Neural progenitor cell (in vitro differentiated cells): ENCODE results near the gene DVL1. TPM values are rescaled to one million over a fixed set of nuclear protein-coding genes. Genes with fewer than 3 reads are reported as not detected.

Source experiments
- DNase-seq: peaks from one replicate; pipeline ENCODE4 v3.0.0-alpha.2; 2016; ENCODE audit warnings: low spot score
- H2AFZ ChIP-seq: fragments of 200-600 bp; sonication (generic); replicated peaks from 2 replicates; pipeline ENCODE4 v1.6.1; 2016; ENCODE audit warnings: antibody characterized with exemption
- H3F3A ChIP-seq: fragments of 200-600 bp; sonication (generic); 2 replicates; pipeline ENCODE4 v1.6.1; 2016; ENCODE audit warnings: antibody characterized with exemption, low read depth
- H3K27ac ChIP-seq: fragments of 200-600 bp; sonication (generic); 2 replicates; pipeline ENCODE4 v1.5.1; 2016; ENCODE audit warnings: mild to moderate bottlenecking
- H3K27me3 ChIP-seq: fragments of 200-600 bp; sonication (generic); 2 replicates; pipeline ENCODE4 v1.6.1; 2016; ENCODE audit warnings: mild to moderate bottlenecking, moderate library complexity
- H3K36me3 ChIP-seq: fragments of 200-600 bp; sonication (generic); 2 replicates; pipeline ENCODE4 v1.5.1; 2016
- H3K4me1 ChIP-seq: fragments of 200-600 bp; sonication (generic); 2 replicates; pipeline ENCODE4 v1.6.1; 2016; ENCODE audit warnings: mixed run types
- H3K4me2 ChIP-seq: fragments of 200-600 bp; sonication (generic); 2 replicates; pipeline ENCODE4 v1.6.1; 2016
- H3K4me3 ChIP-seq: fragments of 200-600 bp; sonication (generic); 2 replicates; pipeline ENCODE4 v1.5.1; 2016
- H3K79me2 ChIP-seq: fragments of 200-600 bp; sonication (generic); 2 replicates; pipeline ENCODE4 v1.6.1; 2016; ENCODE audit warnings: low read depth
- H3K9ac ChIP-seq: fragments of 200-600 bp; sonication (generic); 2 replicates; pipeline ENCODE4 v1.6.1; 2016
- H3K9me3 ChIP-seq: fragments of 200-600 bp; sonication (generic); 2 replicates; pipeline ENCODE4 v1.5.1; 2016; ENCODE audit warnings: low read depth
- H4K20me1 ChIP-seq: fragments of 200-600 bp; sonication (generic); 2 replicates; pipeline ENCODE4 v1.6.1; 2016; ENCODE audit warnings: low read depth
- H3K27ac Mint-ChIP-seq: 3 replicates; pipeline ENCODE4 v1.8.0; 2021; ENCODE audit warnings: mixed read lengths
- H3K27me3 Mint-ChIP-seq: 2 replicates; pipeline ENCODE4 v1.8.0; 2022; ENCODE audit warnings: low read depth, mild to moderate bottlenecking, inconsistent platforms, moderate library complexity, mixed read lengths; ENCODE audit not compliant: insufficient read depth
- H3K36me3 Mint-ChIP-seq: 3 replicates; pipeline ENCODE4 v1.8.0; 2021; ENCODE audit warnings: mixed read lengths
- H3K4me1 Mint-ChIP-seq: 3 replicates; pipeline ENCODE4 v1.8.0; 2021; ENCODE audit warnings: mixed read lengths
- H3K4me3 Mint-ChIP-seq: 3 replicates; pipeline ENCODE4 v1.8.0; 2021; ENCODE audit warnings: mild to moderate bottlenecking, moderate library complexity, mixed read lengths
- H3K9me3 Mint-ChIP-seq: 3 replicates; pipeline ENCODE4 v1.8.0; 2020; ENCODE audit warnings: mixed read lengths
- EZH2 ChIP-seq: fragments of 200-600 bp; sonication (generic); IDR thresholded peaks from 2 replicates; pipeline ENCODE4 v1.6.1; 2017; ENCODE audit warnings: antibody characterized with exemption, mild to moderate bottlenecking, moderate library complexity
- EZH2phosphoT487 ChIP-seq: fragments of 200-600 bp; sonication (generic); IDR thresholded peaks from 2 replicates; pipeline ENCODE4 v1.6.1; 2017; ENCODE audit warnings: antibody characterized with exemption
- total RNA-seq: library from RNA; depleted of rRNA; stranded (reverse); fragments of >200 nt; gene quantifications from 2 replicates; pipeline ENCODE4 v1.2.3, GENCODE V29; 2015; ENCODE audit warnings: low replicate concordance
- TF ChIP-seq, protein P1 (sequence below): fragments of 200-600 bp; sonication (generic); IDR thresholded peaks from 2 replicates; pipeline ENCODE4 v1.5.1; 2017; ENCODE audit warnings: antibody characterized with exemption, mild to moderate bottlenecking

The DVL1 gene
- total RNA-seq, 1 donor from 2014 or later, result 14.5 TPM

DNA sequence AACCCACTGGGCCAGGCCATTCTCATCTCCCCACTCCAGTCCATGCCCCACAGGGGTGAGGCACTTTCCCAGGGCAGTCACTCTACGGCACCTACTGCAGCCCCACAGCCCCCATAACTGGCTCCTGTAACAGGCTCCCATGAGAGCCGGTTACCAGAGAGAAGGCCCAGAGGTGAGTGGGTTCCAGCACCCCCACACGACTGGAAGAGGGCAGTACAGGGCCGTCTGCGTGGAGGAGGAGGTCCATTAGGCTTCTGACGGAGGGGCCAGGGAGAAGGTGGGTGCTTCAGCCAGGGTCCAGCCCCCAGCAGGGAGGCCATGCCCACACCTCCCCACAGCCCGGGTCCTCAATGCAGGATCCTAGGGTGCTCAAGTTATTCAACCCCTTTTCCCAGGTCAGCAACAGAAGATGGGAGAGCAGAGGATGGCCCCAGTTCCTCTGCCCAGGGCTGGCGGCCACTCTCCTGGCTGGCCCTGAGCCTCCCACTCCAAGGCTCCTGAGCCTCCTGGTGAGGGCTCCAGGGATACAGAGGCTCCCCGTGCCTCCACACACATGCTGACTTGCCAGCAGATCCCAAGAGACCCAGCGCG, 43.1 kb downstream of the DVL1 start:
- Histone ChIP-seq H2AFZ (no peak overlapping the region), H3K36me3 (no peaks in the 10 kb centered on the region), H3K9ac (no peak overlapping the region), H3K9me3 (no peaks in the 10 kb centered on the region), H3K4me3 (peak overlapping the region; percentile 71), H3K4me1 (peaks cover 37% of the 10 kb centered on the region), H3F3A (peaks cover 24% of the 10 kb centered on the region), H3K4me2 (peak overlapping the region; percentile 100), H4K20me1 (peaks cover 50% of the 10 kb centered on the region), H3K27ac (no peak overlapping the region), H3K79me2 (peaks cover 5% of the 10 kb centered on the region), H3K27me3 (peaks cover 10% of the 10 kb centered on the region)
- H3K4me3 Mint-ChIP-seq, result peak overlapping the region; percentile 94
- peaks cover 18% of the 10 kb centered on the region for H3K4me1 Mint-ChIP-seq
- DNase-seq, result no peak
- TF ChIP-seq, protein P1, sequence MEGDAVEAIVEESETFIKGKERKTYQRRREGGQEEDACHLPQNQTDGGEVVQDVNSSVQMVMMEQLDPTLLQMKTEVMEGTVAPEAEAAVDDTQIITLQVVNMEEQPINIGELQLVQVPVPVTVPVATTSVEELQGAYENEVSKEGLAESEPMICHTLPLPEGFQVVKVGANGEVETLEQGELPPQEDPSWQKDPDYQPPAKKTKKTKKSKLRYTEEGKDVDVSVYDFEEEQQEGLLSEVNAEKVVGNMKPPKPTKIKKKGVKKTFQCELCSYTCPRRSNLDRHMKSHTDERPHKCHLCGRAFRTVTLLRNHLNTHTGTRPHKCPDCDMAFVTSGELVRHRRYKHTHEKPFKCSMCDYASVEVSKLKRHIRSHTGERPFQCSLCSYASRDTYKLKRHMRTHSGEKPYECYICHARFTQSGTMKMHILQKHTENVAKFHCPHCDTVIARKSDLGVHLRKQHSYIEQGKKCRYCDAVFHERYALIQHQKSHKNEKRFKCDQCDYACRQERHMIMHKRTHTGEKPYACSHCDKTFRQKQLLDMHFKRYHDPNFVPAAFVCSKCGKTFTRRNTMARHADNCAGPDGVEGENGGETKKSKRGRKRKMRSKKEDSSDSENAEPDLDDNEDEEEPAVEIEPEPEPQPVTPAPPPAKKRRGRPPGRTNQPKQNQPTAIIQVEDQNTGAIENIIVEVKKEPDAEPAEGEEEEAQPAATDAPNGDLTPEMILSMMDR, result peak; percentile 25
- TF ChIP-seq EZH2, result no peak
- H3K9me3 Mint-ChIP-seq, result no peaks in the 10 kb centered on the region
- no peak overlapping the region for H3K27ac Mint-ChIP-seq
- no peaks in the 10 kb centered on the region for H3K36me3 Mint-ChIP-seq
- H3K27me3 Mint-ChIP-seq, result peaks cover 4% of the 10 kb centered on the region

- Histone ChIP-seq H3K4me3 (no peak overlapping the region), H2AFZ (no peak overlapping the region), H3K27ac (no peak overlapping the region), H3K36me3 (no peaks in the 10 kb centered on the region), H3K4me2 (peak overlapping the region; percentile 64), H3F3A (peaks cover 24% of the 10 kb centered on the region), H4K20me1 (peaks cover 56% of the 10 kb centered on the region), H3K27me3 (peaks cover 10% of the 10 kb centered on the region), H3K9ac (no peak overlapping the region), H3K9me3 (no peaks in the 10 kb centered on the region), H3K4me1 (peaks cover 37% of the 10 kb centered on the region), H3K79me2 (peaks cover 5% of the 10 kb centered on the region)
- H3K9me3 Mint-ChIP-seq, result no peaks in the 10 kb centered on the region
- peaks cover 18% of the 10 kb centered on the region for H3K4me1 Mint-ChIP-seq
- DNase-seq, result peak; percentile 44
- TF ChIP-seq EZH2phosphoT487, result no peak
- TF ChIP-seq, protein P1, result no peak
- TF ChIP-seq EZH2, result no peak
- H3K4me3 Mint-ChIP-seq, result peak overlapping the region; percentile 94
- H3K27me3 Mint-ChIP-seq, result peaks cover 4% of the 10 kb centered on the region
- no peak overlapping the region for H3K27ac Mint-ChIP-seq
- H3K36me3 Mint-ChIP-seq, result no peaks in the 10 kb centered on the region
These were observed 43.7 kb downstream of the DVL1 start for GRCh38 chr1:1305300-1306069.

GRCh38 chr1:1304331-1305299, 44.6 kb downstream of the DVL1 start:
- peak; percentile 69 for DNase-seq
- H3K27me3 Mint-ChIP-seq, result peaks cover 4% of the 10 kb centered on the region
- no peaks in the 10 kb centered on the region for H3K36me3 Mint-ChIP-seq
- Histone ChIP-seq H3K27ac (no peak overlapping the region), H3K4me3 (no peak overlapping the region), H3K79me2 (peaks cover 5% of the 10 kb centered on the region), H3F3A (peaks cover 21% of the 10 kb centered on the region), H3K9ac (no peak overlapping the region), H3K4me1 (peaks cover 36% of the 10 kb centered on the region), H4K20me1 (peaks cover 56% of the 10 kb centered on the region), H3K27me3 (peaks cover 10% of the 10 kb centered on the region), H3K9me3 (no peaks in the 10 kb centered on the region), H3K36me3 (no peaks in the 10 kb centered on the region), H3K4me2 (peak overlapping the region; percentile 64), H2AFZ (no peak overlapping the region)
- H3K4me1 Mint-ChIP-seq, result peaks cover 18% of the 10 kb centered on the region
- H3K4me3 Mint-ChIP-seq, result peak overlapping the region; percentile 76
- H3K27ac Mint-ChIP-seq, result no peak overlapping the region
- TF ChIP-seq EZH2phosphoT487 (no peak), EZH2 (no peak)
- TF ChIP-seq, protein P1, result no peak
- H3K9me3 Mint-ChIP-seq, result no peaks in the 10 kb centered on the region
